ENCODE measurements around the gene CEP85.
A peak's percentile ranks its signal among the peaks of the same experiment; 100 is the strongest.

Gene CEP85, protein sequence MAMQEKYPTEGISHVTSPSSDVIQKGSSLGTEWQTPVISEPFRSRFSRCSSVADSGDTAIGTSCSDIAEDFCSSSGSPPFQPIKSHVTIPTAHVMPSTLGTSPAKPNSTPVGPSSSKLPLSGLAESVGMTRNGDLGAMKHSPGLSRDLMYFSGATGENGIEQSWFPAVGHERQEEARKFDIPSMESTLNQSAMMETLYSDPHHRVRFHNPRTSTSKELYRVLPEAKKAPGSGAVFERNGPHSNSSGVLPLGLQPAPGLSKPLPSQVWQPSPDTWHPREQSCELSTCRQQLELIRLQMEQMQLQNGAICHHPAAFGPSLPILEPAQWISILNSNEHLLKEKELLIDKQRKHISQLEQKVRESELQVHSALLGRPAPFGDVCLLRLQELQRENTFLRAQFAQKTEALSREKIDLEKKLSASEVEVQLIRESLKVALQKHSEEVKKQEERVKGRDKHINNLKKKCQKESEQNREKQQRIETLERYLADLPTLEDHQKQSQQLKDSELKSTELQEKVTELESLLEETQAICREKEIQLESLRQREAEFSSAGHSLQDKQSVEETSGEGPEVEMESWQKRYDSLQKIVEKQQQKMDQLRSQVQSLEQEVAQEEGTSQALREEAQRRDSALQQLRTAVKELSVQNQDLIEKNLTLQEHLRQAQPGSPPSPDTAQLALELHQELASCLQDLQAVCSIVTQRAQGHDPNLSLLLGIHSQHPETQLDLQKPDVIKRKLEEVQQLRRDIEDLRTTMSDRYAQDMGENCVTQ

GRCh38 chr1:26233903-26234643, at the start of gene CEP85:
TSS of gene CEP85 (plus strand) at chr1:26234200. CDS start at chr1:26239784, 5,584 bp downstream.
- DNase-seq (ENCODE audit: low read depth), result peak; percentile 99

DNA sequence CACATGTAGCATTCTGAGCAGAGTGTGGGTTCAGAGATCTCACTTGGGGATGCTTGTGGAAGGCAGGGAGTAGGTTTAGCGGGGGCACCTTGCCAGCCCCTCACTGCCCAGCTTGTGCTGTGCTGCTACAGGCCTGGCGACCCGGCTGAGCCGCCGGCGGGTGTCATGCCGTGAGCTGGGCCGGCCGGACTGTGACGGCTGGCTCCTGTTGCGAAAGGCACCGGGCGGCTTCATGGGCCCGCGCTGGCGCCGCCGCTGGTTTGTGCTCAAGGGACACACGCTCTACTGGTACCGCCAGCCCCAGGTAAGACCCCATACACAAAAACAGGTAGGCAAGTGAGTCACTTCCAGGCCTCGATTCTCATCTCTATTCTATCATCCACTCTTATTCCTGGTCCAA, 49.1 kb upstream of the CEP85 start:
- no peaks in the 10 kb centered on the region for H3K4me1 ChIP-seq (ENCODE audit: control insufficient read depth, insufficient read depth, low read length)
- H3K4me3 ChIP-seq (ENCODE audit: low read length), result no peak overlapping the region
- H3K36me3 ChIP-seq (ENCODE audit: control insufficient read depth, insufficient read depth, low read length, severe bottlenecking), result no peaks in the 10 kb centered on the region
- no peak for DNase-seq (ENCODE audit: low read depth)
- H3K9me3 ChIP-seq (ENCODE audit: control insufficient read depth, low read length), result no peaks in the 10 kb centered on the region
- H3K27me3 ChIP-seq (replicated peaks; ENCODE audit: control insufficient read depth, insufficient read depth, low read length), result peaks cover 15% of the 10 kb centered on the region
- H3K9ac ChIP-seq (ENCODE audit: low read length), result no peak overlapping the region

More at GRCh38 chr1:26233903-26234643, at the start of gene CEP85:
- peak within 1 kb of the TSS; percentile 91 for H3K9ac ChIP-seq (ENCODE audit: low read length)
- peaks cover 14% of the 10 kb centered on the region for H3K4me1 ChIP-seq (ENCODE audit: control insufficient read depth, insufficient read depth, low read length)
- peak within 1 kb of the TSS; percentile 93 for H3K4me3 ChIP-seq (ENCODE audit: low read length)
- H3K36me3 ChIP-seq (ENCODE audit: control insufficient read depth, insufficient read depth, low read length, severe bottlenecking), result no peaks in the 10 kb centered on the region
- no peaks in the 10 kb centered on the region for H3K9me3 ChIP-seq (ENCODE audit: control insufficient read depth, low read length)
- H3K27me3 ChIP-seq (replicated peaks; ENCODE audit: control insufficient read depth, insufficient read depth, low read length), result no peaks in the 10 kb centered on the region

- Histone ChIP-seq H3K9ac (ENCODE audit: low read length) (no peak overlapping the region), H3K4me3 (ENCODE audit: low read length) (no peak overlapping the region), H3K9me3 (ENCODE audit: control insufficient read depth, low read length) (no peaks in the 10 kb centered on the region), H3K27me3 (replicated peaks; ENCODE audit: control insufficient read depth, insufficient read depth, low read length) (peaks cover 25% of the 10 kb centered on the region), H3K36me3 (ENCODE audit: control insufficient read depth, insufficient read depth, low read length, severe bottlenecking) (no peaks in the 10 kb centered on the region), H3K4me1 (ENCODE audit: control insufficient read depth, insufficient read depth, low read length) (no peaks in the 10 kb centered on the region)
- DNase-seq (ENCODE audit: low read depth), result no peak
These were observed 46.1 kb upstream of the CEP85 start for GRCh38 chr1:26187882-26188281.

GRCh38 chr1:26188477-26188876, 45.5 kb upstream of the CEP85 start:
- no peak overlapping the region for H3K4me3 ChIP-seq (ENCODE audit: low read length)
- H3K4me1 ChIP-seq (ENCODE audit: control insufficient read depth, insufficient read depth, low read length), result no peaks in the 10 kb centered on the region
- no peaks in the 10 kb centered on the region for H3K36me3 ChIP-seq (ENCODE audit: control insufficient read depth, insufficient read depth, low read length, severe bottlenecking)
- no peaks in the 10 kb centered on the region for H3K9me3 ChIP-seq (ENCODE audit: control insufficient read depth, low read length)
- no peak overlapping the region for H3K9ac ChIP-seq (ENCODE audit: low read length)
- no peak for DNase-seq (ENCODE audit: low read depth)
- peaks cover 28% of the 10 kb centered on the region for H3K27me3 ChIP-seq (replicated peaks; ENCODE audit: control insufficient read depth, insufficient read depth, low read length)

GRCh38 chr1:26189331-26189730, 44.7 kb upstream of the CEP85 start:
- no peaks in the 10 kb centered on the region for H3K9me3 ChIP-seq (ENCODE audit: control insufficient read depth, low read length)
- DNase-seq (ENCODE audit: low read depth), result no peak
- no peak overlapping the region for H3K9ac ChIP-seq (ENCODE audit: low read length)
- peaks cover 36% of the 10 kb centered on the region for H3K27me3 ChIP-seq (replicated peaks; ENCODE audit: control insufficient read depth, insufficient read depth, low read length)
- H3K4me3 ChIP-seq (ENCODE audit: low read length), result no peak overlapping the region
- H3K36me3 ChIP-seq (ENCODE audit: control insufficient read depth, insufficient read depth, low read length, severe bottlenecking), result no peaks in the 10 kb centered on the region
- H3K4me1 ChIP-seq (ENCODE audit: control insufficient read depth, insufficient read depth, low read length), result no peaks in the 10 kb centered on the region

DNA sequence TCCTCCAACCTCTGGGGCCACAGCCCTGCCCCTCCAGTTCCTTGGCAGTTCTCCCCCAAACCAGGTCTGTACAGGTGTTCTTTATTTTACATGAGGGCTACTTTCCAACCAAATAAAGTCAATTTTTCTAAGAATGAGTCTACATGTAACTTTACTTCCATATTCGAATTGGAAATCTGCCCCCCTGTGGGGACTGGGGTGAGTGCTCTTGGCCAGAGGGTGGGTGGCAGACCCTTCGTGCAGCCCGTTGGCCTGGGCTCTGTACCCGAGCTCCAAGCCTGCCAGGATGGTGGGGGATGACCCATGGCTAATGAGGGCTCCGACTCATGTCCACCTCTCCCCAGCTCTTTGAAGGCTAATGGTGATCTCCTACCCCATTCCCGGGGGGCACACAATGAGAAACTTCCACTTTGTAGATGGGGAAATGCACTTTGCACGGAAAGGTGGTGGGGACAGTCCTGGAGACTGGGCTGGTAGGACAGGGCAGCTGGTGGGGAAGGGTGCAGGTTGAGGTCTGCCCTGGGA, 44.2 kb upstream of the CEP85 start:
- H3K4me1 ChIP-seq (ENCODE audit: control insufficient read depth, insufficient read depth, low read length), result no peaks in the 10 kb centered on the region
- H3K36me3 ChIP-seq (ENCODE audit: control insufficient read depth, insufficient read depth, low read length, severe bottlenecking), result no peaks in the 10 kb centered on the region
- H3K27me3 ChIP-seq (replicated peaks; ENCODE audit: control insufficient read depth, insufficient read depth, low read length), result peaks cover 40% of the 10 kb centered on the region
- H3K9me3 ChIP-seq (ENCODE audit: control insufficient read depth, low read length), result no peaks in the 10 kb centered on the region
- no peak overlapping the region for H3K4me3 ChIP-seq (ENCODE audit: low read length)
- H3K9ac ChIP-seq (ENCODE audit: low read length), result no peak overlapping the region
- DNase-seq (ENCODE audit: low read depth), result no peak

GRCh38 chr1:26190373-26190987, 43.5 kb upstream of the CEP85 start, which contains the start of gene CATSPER4:
TSS of gene CATSPER4 (plus strand) at chr1:26190602. CDS start at chr1:26190628, 26 bp downstream.
- Histone ChIP-seq H3K4me3 (ENCODE audit: low read length) (no peak within 1 kb of the TSS), H3K27me3 (replicated peaks; ENCODE audit: control insufficient read depth, insufficient read depth, low read length) (peaks cover 44% of the 10 kb centered on the region), H3K9ac (ENCODE audit: low read length) (no peak within 1 kb of the TSS), H3K36me3 (ENCODE audit: control insufficient read depth, insufficient read depth, low read length, severe bottlenecking) (no peaks in the 10 kb centered on the region), H3K4me1 (ENCODE audit: control insufficient read depth, insufficient read depth, low read length) (no peaks in the 10 kb centered on the region), H3K9me3 (ENCODE audit: control insufficient read depth, low read length) (no peaks in the 10 kb centered on the region)
- DNase-seq (ENCODE audit: low read depth), result no peak

DNA sequence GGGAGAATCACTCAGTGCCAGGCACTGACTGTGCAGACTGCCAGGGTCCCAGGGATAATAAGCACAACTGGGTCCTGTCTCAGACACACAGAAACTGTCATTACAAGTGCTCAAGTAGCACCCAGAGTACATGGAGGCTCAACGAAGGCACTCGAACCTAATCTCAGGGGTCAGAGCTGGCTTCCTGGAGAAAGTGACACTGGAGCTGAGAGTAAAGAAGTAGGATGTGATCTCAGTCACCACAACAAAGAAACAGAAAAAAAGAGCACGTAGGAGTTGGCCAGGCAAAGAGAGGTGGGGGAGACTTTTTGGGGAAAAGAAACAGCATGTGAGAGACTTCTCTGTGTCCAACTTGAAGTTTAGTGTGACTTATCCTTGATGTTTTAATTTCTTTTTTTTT, 42.3 kb upstream of the CEP85 start:
- no peak for DNase-seq (ENCODE audit: low read depth)
- Histone ChIP-seq H3K27me3 (replicated peaks; ENCODE audit: control insufficient read depth, insufficient read depth, low read length) (peaks cover 38% of the 10 kb centered on the region), H3K4me1 (ENCODE audit: control insufficient read depth, insufficient read depth, low read length) (no peaks in the 10 kb centered on the region), H3K9me3 (ENCODE audit: control insufficient read depth, low read length) (no peaks in the 10 kb centered on the region), H3K4me3 (ENCODE audit: low read length) (no peak overlapping the region), H3K9ac (ENCODE audit: low read length) (no peak overlapping the region), H3K36me3 (ENCODE audit: control insufficient read depth, insufficient read depth, low read length, severe bottlenecking) (no peaks in the 10 kb centered on the region)

- H3K9me3 ChIP-seq (ENCODE audit: control insufficient read depth, low read length), result no peaks in the 10 kb centered on the region
- no peak for DNase-seq (ENCODE audit: low read depth)
- no peak overlapping the region for H3K9ac ChIP-seq (ENCODE audit: low read length)
- H3K4me1 ChIP-seq (ENCODE audit: control insufficient read depth, insufficient read depth, low read length), result no peaks in the 10 kb centered on the region
- peaks cover 50% of the 10 kb centered on the region for H3K27me3 ChIP-seq (replicated peaks; ENCODE audit: control insufficient read depth, insufficient read depth, low read length)
- no peaks in the 10 kb centered on the region for H3K36me3 ChIP-seq (ENCODE audit: control insufficient read depth, insufficient read depth, low read length, severe bottlenecking)
- H3K4me3 ChIP-seq (ENCODE audit: low read length), result no peak overlapping the region
These were observed 38.2 kb upstream of the CEP85 start for GRCh38 chr1:26195805-26196204.

DNA sequence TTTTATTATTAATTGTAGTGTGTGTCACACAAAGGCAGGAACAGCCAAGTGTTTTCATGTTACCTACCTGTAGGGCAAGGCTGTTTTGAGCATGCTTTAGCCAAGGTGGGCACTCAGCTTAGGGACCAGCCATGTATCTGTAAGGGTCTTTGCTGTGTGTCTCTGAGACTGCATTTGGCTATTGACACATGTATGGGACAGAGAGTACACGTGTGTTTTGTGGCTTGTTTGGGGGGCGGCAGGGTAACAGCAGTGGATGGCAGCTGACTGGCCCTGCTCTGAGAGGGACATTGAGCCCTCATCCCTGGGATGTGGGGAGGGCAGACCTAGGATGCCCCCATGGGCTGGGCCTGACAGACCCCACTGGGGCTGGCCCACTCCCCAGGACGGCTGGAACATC, 36.7 kb upstream of the CEP85 start:
- Histone ChIP-seq H3K4me1 (ENCODE audit: control insufficient read depth, insufficient read depth, low read length) (peaks cover 4% of the 10 kb centered on the region), H3K27me3 (replicated peaks; ENCODE audit: control insufficient read depth, insufficient read depth, low read length) (peaks cover 54% of the 10 kb centered on the region), H3K4me3 (ENCODE audit: low read length) (no peak overlapping the region), H3K9ac (ENCODE audit: low read length) (no peak overlapping the region), H3K36me3 (ENCODE audit: control insufficient read depth, insufficient read depth, low read length, severe bottlenecking) (no peaks in the 10 kb centered on the region), H3K9me3 (ENCODE audit: control insufficient read depth, low read length) (no peaks in the 10 kb centered on the region)
- no peak for DNase-seq (ENCODE audit: low read depth)

Measured in adipocyte (in vitro differentiated cells).